Vagina (tissue), 2 donors: Measurements from ENCODE around the gene SPATS2.

Experiments used
- CTCF ChIP-seq, 3 experiments: fragments of 450-650 bp in 2 of 3; fragments of 200-600 bp in 1 of 3; sonication (generic) in 1 of 3; IDR thresholded peaks; one replicate each; pipeline ENCODE4 v1.5.1; 2017 to 2019; ENCODE audit warnings: antibody characterized with exemption in 3 of 3, mild to moderate bottlenecking in 2 of 3, moderate library complexity in 2 of 3
- POLR2A ChIP-seq, 2 donors: fragments of 450-650 bp; IDR thresholded peaks; one replicate each; pipeline ENCODE4 v1.6.1; 2017; ENCODE audit warnings: antibody characterized with exemption in 2 of 2, mild to moderate bottlenecking in 2 of 2, moderate library complexity in 2 of 2
- POLR2AphosphoS5 ChIP-seq, 2 donors: sonication (generic); formaldehyde crosslinking; IDR thresholded peaks; one replicate each; pipeline ENCODE4 v1.9.0; 2017; ENCODE audit warnings: antibody characterized with exemption in 2 of 2, mild to moderate bottlenecking in 2 of 2, low read depth in 1 of 2; ENCODE audit not compliant: insufficient read depth in 1 of 2

DNA sequence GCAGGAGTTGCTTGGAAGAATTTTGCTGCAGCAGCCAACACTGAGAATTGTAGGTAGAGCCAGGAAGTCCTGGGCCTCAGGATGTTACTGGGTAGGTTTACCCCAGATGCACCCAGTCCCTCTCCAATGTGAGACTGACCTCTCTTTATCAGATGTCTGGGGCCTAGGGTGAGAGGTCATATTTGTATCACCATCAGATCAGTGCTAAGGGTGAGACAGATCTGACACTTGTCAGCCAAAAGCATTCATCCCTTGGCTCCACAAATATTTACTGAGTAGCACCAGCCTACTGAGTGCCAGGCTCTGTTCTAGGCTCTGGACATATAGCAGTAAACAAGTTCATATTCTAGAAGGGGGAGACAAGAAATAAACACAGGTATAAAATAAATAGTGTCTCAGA lies 39.9 kb upstream of the SPATS2 start:
- TF ChIP-seq POLR2A (IDR thresholded peaks at IDR 0.05) (no peak), CTCF (IDR thresholded peaks at IDR 0.05) (no peak), POLR2AphosphoS5 (IDR thresholded peaks at IDR 0.05; ENCODE audit: insufficient read depth in 1 of 2, low read depth in 1 of 2) (no peak)
